Measurements from ENCODE around the gene PRTN3.
A peak's percentile ranks its signal among the peaks of the same experiment; 100 is the strongest.
"Not testable (repeated sequence)": the region's sequence is repeated elsewhere in the genome, so short reads cannot be mapped to it uniquely, and the experiment has no call there.

PRTN3 gene

GRCh38 chr19:867301-867793 is 26.5 kb downstream of the PRTN3 start:
- no peak for DNase-seq (ENCODE audit: low read depth)

GRCh38 chr19:867855-868457 is 27.2 kb downstream of the PRTN3 start:
- DNase-seq (ENCODE audit: low read depth) = no peak

DNA sequence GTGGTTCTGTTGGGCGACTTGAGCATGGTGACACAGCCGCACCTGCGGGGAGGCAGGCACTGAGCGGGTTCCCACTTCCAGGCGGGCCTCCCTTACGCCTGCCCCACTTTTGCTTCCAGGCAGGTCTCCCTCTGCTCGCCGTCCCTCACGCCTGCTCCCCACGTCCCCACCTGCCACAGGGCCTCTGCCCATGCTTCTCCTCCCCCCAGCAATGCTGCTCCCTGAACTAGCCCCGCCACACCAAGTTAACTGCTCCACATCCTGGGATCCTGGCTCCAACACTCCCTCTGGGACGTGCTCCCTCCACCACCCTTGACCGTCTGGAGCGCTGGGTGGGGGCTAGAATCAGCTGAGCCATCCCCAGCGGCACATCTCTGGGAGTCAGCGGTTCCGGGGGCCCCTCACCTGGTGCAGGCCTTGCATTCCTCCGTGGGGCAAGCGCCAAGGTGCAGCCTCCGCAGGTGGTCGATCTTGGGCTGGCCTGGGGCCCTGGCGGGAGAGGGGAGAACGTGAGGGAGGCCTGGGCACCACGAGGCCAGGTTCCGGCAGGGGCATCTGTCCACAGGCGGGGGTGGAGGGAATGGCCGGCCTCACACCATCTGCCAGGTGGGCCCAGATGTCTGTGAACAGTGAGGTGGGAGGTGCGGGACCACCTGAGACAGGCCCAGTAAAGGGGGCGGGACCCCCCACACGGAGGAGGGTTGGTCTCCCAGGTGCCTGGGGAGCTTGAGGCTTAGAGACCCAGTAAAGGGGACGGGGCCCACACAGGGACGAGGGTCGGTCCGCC is 27.9 kb downstream of the PRTN3 start:
- no peak for DNase-seq (ENCODE audit: low read depth)

GRCh38 chr19:869245-870177 is 28.7 kb downstream of the PRTN3 start:
- no peak for DNase-seq (ENCODE audit: low read depth)

- DNase-seq (ENCODE audit: low read depth) = no peak
These were observed 29.5 kb downstream of the PRTN3 start for GRCh38 chr19:870314-870713.

DNA sequence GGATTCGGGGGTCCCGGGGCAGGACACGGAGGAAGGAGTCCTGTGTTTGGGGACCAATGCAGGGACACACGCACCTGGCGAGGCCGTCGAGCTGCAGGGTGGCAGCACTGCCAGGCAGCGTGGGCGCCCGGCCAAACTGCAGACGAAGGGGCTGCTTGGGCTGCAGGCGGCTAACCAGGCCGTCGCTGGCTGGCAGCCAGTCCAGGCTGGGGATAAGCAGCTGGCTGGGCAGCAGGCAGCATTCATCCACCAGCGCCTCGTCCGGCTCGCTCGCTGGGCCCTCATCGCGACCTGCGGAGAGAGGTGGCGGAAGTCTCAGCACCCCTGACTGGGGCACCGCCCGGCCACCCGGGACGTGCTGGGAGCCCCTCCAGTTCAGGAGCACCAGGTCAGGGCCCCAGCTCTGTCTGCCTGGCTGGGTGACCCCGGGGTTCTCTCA is 30.2 kb downstream of the PRTN3 start:
- DNase-seq (ENCODE audit: low read depth) = no peak

- DNase-seq (ENCODE audit: low read depth) = no peak
These were observed 30.9 kb downstream of the PRTN3 start for GRCh38 chr19:871446-872265.

DNA sequence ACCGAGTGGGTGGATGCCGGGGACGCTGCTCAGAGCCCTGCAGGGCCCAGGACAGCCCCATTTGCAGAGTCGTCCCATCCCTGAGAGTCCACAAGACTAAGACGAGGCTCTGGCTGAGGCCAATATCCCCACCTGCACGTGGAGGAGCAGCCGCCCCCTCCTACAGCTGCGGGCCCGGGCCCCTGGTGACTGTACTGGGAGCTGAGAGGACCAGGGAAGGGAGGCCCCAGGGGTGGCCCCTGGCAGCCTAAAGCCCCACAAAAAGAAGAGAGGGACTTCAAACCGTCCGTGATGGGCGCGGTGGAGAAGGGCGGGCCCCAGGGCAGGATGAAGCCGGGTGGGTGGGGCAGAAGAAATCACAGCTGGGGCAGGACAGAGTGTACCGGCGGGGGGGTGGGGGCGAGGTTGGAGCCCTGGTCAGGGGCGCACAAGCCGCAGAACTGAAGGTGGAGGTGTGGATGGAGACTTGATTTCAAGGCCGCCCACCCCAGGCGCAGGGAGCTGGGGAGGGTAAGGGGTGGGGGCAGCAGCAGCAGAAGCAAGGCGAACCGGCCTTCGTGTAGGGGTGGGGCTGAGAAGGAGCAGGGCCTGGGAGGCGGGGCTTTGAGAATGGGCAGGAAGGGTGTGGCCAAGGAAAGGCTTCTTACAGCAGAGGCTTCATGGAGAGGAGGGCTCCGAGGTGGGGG is 31.6 kb downstream of the PRTN3 start:
- DNase-seq (ENCODE audit: low read depth) = peak; percentile 78

DNA sequence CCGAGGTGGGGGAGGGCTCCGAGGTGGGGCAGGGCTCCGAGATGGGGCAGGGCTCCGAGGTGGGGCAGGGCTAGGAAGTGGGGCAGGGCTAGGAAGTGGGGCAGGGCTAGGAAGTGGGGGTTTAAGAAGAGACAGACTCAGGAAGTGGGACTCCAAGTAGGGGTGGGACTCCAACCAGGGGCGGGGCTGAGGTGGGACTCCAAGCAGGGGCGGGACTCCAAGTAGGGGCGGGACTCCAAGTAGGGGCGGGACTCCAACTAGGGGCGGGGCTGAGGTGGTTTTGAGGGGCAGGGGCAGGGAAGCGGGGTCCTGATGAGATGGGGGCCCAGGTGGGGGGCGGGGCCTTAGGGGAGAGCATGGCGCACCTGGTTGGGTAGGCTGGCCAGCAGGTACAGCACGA is 32.3 kb downstream of the PRTN3 start:
- peak; percentile 64 for DNase-seq (ENCODE audit: low read depth)

GRCh38 chr19:873561-874041 is 32.8 kb downstream of the PRTN3 start:
- no peak for DNase-seq (ENCODE audit: low read depth)

DNA sequence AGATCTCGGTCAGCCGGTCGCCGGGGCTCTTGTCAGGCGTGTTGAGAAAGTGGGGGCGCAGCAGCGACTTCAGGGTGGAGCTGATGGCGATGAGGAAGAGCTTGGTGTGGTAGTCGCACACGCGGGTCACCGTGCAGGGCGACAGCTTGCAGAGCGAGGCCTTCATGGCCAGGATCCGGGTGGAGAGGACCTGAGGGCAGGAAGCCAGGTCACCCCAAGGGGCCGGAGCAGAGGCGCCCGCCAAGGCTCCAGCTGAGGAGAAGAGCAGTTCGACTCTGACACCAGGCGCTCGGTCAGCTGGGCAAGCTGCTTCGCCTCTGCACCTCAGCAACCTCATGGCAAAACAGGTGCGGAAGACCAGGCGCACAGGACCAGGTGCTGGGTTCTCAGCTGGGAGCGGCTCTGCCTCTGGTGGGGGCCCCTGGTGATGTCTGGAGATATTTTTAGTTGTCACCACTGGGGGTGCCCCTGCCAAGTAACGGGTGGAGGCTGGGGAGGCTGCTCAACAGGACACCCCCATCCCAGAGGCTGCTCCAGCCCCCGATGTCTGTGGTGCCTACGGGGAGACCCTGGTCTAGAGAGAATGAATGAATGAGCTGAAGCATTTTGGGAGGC is 34.6 kb downstream of the PRTN3 start:
- DNase-seq (ENCODE audit: low read depth) = no peak

DNA sequence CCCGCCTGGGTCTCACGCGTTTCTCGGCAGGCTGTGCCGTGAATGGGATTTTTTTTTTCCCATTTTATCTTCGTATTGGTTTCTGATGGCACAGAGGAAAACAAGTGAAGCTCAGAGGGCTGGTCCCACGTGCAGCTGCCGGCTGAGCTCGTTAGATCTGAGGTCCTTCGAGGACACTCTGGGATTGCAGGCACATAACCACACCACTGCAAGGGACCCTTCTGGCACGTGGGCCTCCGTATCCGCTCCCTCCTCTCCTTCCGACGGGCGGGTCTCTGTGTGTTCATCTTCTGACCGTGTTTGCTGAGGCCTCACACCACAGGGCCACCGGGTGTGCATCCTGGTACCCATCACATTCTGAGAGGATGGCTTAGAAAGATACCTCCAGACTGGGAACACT is 35.3 kb downstream of the PRTN3 start:
- DNase-seq (ENCODE audit: low read depth) = no peak

GRCh38 chr19:876780-877314 is 36.0 kb downstream of the PRTN3 start:
- DNase-seq (ENCODE audit: low read depth) = no peak

- not testable (repeated sequence) for DNase-seq (ENCODE audit: low read depth)
These were observed 37.3 kb downstream of the PRTN3 start for GRCh38 chr19:877992-878660.

DNA sequence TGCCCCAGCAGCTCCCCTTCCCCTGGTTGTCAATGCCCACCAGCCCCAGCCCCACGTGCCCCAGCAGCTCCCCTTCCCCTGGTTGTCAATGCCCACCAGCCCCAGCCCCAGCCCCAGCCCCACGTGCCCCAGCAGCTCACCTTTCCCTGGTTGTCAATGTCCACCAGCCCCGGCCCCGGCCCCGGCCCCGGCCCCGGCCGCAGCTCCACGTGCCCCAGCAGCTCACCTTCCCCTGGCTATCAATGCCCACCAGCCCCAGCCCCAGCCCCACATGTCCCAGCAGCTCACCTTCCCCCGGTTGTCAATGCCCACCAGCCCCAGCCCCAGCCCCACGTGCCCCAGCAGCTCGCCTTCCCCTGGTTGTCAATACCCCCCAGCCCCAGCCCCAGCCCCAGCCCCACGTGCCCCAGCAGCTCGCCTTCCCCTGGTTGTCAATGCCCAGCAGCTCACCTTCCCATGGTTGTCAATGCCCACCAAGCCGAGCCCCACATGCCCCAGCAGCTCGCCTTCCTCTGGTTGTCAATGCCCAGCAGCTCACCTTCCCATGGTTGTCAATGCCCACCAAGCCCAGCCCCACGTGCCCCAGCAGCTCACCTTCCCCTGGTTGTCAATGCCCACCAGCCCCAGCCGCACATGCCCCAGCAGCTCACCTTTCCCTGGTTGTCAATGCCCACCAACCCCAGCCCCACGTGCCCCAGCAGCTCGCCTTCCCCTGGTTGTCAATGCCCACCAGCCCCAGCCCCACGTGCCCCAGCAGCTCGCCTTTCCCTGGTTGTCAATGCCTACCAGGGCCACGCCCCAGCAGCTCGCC is 38.2 kb downstream of the PRTN3 start:
- not testable (repeated sequence) for DNase-seq (ENCODE audit: low read depth)

DNA sequence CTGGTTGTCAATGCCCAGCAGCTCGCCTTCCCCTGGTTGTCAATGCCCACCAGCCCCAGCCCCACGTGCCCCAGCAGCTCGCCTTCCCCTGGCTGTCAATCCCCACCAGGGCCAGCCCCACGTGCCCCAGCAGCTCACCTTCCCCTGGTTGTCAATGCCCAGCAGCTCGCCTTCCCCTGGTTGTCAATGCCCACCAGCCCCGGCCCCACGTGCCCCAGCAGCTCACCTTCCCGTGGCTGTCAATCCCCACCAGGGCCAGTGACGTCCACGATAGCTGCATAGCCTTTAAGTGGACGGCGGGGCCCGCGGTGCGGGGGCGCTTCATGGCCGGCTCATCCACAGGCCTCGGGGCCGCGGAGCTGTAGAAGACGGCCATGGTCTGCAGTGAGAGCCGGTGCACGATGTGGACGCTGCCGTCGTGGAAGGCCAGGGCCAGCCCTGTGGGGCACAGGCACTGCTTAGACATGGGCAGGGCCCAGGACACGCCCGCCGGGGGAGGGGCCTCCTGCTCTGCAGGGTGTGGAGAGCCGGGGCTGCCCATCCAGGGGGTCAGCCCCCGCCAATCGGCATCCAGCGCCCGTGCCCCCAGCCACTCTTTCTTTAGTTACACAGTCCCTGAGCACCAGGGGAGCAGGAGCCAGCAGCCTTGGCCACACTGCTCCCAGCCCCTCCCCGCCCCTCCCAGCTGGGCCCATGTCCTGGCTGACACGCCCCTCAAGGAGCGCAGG is 39.1 kb downstream of the PRTN3 start:
- DNase-seq (ENCODE audit: low read depth) = no peak

DNA sequence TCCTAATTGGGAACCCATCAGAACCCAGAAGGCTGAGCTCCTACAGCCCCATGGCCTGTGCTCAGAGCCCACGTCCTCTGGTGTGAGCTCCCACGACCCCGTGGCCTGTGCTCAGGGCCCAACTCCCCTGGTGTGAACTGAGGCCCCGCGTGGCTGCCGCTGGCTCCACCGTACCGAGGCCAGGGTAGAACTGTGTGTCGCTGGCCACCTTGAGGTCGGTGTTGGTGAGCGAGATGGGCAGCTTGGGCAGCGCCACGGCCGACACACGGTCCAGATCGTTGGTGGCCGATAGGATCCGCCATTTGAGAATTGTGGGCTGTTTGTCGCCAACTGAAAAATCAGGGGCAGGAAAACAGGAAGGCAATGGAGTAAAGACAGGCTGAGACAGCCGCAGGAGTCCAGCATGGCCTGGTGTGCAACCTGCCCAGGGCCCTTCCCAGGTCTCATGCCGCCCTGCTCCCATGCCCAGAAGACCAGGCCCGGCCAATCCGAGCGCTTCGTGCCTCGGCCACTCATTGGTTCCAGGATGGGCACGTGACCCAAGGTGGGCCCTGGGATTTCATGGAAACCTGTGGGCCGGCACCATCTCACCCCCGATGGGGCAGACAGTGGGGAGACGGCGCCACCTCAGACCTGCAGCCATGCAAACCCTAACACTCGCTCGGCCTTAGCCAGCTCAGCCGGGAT is 40.7 kb downstream of the PRTN3 start:
- no peak for DNase-seq (ENCODE audit: low read depth)
